HFFc6 (cell line): ENCODE data around the gene RTN4IP1. TPM values are rescaled to one million over a fixed set of nuclear protein-coding genes. Genes with fewer than 3 reads are reported as not detected.
A peak's percentile ranks its signal among the peaks of the same experiment; 100 is the strongest.

Experiments
- DNase-seq: peaks from one replicate; pipeline ENCODE4 v3.0.0-alpha.2; 2018
- H3K27ac Mint-ChIP-seq: 2 replicates; pipeline ENCODE4 v1.8.0; 2020; ENCODE audit warnings: mild to moderate bottlenecking, mixed read lengths
- H3K27me3 Mint-ChIP-seq: 2 replicates; pipeline ENCODE4 v1.8.0; 2021; ENCODE audit warnings: mild to moderate bottlenecking, moderate library complexity, mixed read lengths; ENCODE audit not compliant: insufficient read depth
- H3K36me3 Mint-ChIP-seq: 2 replicates; pipeline ENCODE4 v1.8.0; 2021; ENCODE audit warnings: low read depth, mixed read lengths
- H3K4me1 Mint-ChIP-seq: 2 replicates; pipeline ENCODE4 v1.8.0; 2020; ENCODE audit warnings: low read depth, mixed read lengths
- H3K4me3 Mint-ChIP-seq: 2 replicates; pipeline ENCODE4 v1.8.0; 2020; ENCODE audit warnings: mild to moderate bottlenecking, moderate library complexity, mixed read lengths
- H3K9me3 Mint-ChIP-seq: 2 replicates; pipeline ENCODE4 v1.8.0; 2020; ENCODE audit warnings: mild to moderate bottlenecking, mixed read lengths
- total RNA-seq, 6 experiments: library from RNA; stranded (reverse); fragmentation: NEBNext Ultra II Directional; extraction: Animal tissue kit (Norgen Biotek cat#: 25700); gene quantifications; 2 replicates in 1 of 6; 3 replicates in 5 of 6; pipeline ENCODE4 v1.2.3, GENCODE V29; 2021
- TF ChIP-seq, protein P1 (sequence below): fragments of 200-600 bp; sonication (generic); IDR thresholded peaks from 2 replicates; pipeline ENCODE4 v1.5.0; 2021; ENCODE audit warnings: antibody characterized with exemption, mild to moderate bottlenecking

Gene RTN4IP1
- total RNA-seq, 6 experiments from 2014 or later: 5.7 to 8.9 (median 8.0) TPM

DNA sequence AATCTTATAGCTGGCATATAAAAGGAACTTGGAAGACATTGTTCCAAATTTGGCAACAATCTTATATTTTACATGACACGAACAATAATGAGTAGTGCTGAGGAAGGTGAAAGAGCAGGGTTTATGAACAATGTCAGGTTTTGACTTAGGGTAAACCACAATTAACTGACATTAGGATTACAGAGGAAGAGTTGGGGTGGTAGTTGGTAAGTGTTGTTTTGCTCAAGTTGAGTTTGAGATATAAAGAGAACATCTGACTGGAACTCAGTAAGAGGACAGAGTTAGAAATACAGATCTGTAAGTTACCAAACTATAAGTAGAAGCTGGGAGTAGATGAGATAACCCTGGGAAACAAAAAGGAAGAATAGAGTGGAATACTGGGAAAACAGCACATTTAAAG, 15.1 kb downstream of the RTN4IP1 start:
- H3K4me1 Mint-ChIP-seq: no peaks in the 10 kb centered on the region
- H3K27ac Mint-ChIP-seq: no peak overlapping the region
- TF ChIP-seq, protein P1, sequence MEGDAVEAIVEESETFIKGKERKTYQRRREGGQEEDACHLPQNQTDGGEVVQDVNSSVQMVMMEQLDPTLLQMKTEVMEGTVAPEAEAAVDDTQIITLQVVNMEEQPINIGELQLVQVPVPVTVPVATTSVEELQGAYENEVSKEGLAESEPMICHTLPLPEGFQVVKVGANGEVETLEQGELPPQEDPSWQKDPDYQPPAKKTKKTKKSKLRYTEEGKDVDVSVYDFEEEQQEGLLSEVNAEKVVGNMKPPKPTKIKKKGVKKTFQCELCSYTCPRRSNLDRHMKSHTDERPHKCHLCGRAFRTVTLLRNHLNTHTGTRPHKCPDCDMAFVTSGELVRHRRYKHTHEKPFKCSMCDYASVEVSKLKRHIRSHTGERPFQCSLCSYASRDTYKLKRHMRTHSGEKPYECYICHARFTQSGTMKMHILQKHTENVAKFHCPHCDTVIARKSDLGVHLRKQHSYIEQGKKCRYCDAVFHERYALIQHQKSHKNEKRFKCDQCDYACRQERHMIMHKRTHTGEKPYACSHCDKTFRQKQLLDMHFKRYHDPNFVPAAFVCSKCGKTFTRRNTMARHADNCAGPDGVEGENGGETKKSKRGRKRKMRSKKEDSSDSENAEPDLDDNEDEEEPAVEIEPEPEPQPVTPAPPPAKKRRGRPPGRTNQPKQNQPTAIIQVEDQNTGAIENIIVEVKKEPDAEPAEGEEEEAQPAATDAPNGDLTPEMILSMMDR: no peak
- DNase-seq: no peak
- no peaks in the 10 kb centered on the region for H3K36me3 Mint-ChIP-seq
- H3K9me3 Mint-ChIP-seq: no peaks in the 10 kb centered on the region
- H3K4me3 Mint-ChIP-seq: no peak overlapping the region
- no peaks in the 10 kb centered on the region for H3K27me3 Mint-ChIP-seq

DNA sequence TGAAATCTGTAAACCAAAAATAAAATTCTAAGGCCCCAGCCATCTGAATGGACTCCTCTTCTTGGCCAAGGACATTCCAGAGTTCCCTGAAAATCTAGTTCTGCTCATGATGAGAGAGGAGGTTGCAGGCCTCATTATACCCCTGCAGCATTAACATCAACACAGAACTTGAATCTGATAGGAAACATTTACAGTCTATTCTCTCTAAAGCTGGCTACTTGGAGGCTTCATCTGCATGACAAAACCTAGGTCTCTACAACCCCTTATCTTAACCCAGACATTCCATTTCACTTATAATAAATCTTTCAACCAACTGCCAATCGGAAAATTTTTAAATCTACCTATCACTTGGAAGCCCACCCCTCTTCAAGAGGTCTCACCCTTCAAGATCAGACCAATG, 15.7 kb downstream of the RTN4IP1 start:
- Mint-ChIP-seq H3K9me3 (no peaks in the 10 kb centered on the region), H3K4me1 (no peaks in the 10 kb centered on the region), H3K27me3 (no peaks in the 10 kb centered on the region), H3K27ac (no peak overlapping the region), H3K36me3 (no peaks in the 10 kb centered on the region; the same call in 1 of the 2 replicates), H3K4me3 (no peak overlapping the region)
- TF ChIP-seq, protein P1: no peak
- DNase-seq: no peak

DNA sequence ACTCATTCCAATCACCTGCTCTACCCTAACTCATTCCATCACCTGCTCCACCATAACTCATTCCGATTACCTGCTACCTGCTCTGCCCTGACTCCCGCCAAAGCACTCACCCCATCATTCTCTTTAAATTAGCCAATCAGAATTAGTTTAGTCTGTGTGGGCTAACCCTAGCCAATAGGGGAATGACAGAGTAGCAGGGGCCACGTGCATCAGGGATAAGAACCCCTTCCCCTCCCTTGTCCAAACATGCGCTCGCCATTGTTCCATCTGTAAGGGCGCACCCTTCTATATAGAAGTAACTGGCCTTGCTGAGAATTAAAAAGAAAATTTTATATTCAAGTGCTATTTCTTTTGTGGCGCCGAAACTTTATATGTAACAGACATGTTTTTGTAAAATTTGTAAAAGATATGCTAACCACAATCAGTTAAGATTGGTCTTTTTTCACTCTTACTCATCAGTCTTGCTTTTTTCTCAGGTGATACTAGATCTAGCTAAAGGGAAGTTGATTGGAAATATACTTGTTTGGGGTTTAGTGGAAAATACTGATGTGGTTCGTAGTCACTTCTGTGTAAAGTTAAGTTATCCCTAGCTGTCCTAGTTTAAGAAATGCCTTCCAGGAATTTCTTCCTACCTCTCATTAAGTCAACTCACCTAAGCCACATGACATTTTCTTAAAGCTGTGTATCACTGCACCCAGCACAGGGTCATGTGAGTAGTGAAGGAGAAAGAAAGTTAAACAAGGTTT, 16.5 kb downstream of the RTN4IP1 start:
- no peak overlapping the region for H3K4me3 Mint-ChIP-seq
- TF ChIP-seq, protein P1: no peak
- no peak overlapping the region for H3K27ac Mint-ChIP-seq
- DNase-seq: no peak
- no peaks in the 10 kb centered on the region for H3K9me3 Mint-ChIP-seq
- no peaks in the 10 kb centered on the region for H3K27me3 Mint-ChIP-seq
- no peaks in the 10 kb centered on the region; the same call in 1 of the 2 replicates for H3K36me3 Mint-ChIP-seq
- H3K4me1 Mint-ChIP-seq: no peaks in the 10 kb centered on the region

DNA sequence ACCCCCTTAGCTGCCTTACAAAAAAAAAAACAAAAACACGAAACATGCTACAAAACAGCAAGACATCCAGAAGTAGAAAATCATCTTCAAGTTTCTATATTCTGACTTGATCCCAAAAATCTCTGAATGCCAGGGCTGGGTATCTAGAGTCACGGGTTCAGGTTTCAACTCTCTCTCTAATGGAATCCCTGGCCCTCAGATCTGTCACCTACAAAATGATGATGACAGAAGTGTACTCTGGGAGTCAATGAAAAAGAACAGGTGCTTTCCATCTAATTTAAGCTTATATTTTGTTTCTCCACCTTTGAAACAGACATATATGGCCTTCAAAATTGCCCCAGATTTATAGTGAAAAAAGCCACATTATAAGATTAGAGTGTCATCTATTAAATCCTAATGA, 18.3 kb downstream of the RTN4IP1 start:
- DNase-seq: no peak
- Mint-ChIP-seq H3K4me3 (no peak overlapping the region), H3K9me3 (no peaks in the 10 kb centered on the region), H3K36me3 (no peaks in the 10 kb centered on the region; the same call in 1 of the 2 replicates), H3K4me1 (no peaks in the 10 kb centered on the region), H3K27ac (no peak overlapping the region), H3K27me3 (no peaks in the 10 kb centered on the region)
- TF ChIP-seq, protein P1: no peak

DNA sequence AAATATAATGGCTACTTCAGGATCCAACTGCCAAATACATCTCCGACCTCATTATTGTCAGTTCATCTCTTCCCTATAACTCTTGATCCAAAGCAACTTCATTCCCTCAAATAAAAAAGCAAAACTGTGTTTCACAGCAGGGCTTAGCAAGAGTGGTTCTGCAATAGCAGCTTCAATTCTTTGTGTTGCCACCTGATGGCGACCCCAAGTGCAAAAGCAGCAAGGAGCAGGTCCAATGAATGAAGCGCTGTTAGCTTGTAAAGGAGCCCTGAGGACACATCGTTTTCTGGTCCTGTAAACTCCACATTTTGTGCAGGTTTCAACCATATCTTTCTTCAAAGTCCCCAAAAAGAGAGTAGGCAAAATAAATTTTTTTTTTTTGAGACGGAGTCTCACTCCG, 19.6 kb downstream of the RTN4IP1 start:
- Mint-ChIP-seq H3K36me3 (no peaks in the 10 kb centered on the region; the same call in 1 of the 2 replicates), H3K4me3 (no peak overlapping the region), H3K4me1 (no peaks in the 10 kb centered on the region), H3K27me3 (no peaks in the 10 kb centered on the region), H3K27ac (no peak overlapping the region), H3K9me3 (no peaks in the 10 kb centered on the region)
- DNase-seq: no peak
- TF ChIP-seq, protein P1: peak; percentile 59
